ENCODE results near the gene CST4. TPM values are rescaled to one million over a fixed set of nuclear protein-coding genes. Genes with fewer than 3 reads are reported as not detected.

CST4 gene
- total and polyA plus RNA-seq, 2 donors (not counting 1 experiment from before 2014, with no cell fraction given) = not detected

DNA sequence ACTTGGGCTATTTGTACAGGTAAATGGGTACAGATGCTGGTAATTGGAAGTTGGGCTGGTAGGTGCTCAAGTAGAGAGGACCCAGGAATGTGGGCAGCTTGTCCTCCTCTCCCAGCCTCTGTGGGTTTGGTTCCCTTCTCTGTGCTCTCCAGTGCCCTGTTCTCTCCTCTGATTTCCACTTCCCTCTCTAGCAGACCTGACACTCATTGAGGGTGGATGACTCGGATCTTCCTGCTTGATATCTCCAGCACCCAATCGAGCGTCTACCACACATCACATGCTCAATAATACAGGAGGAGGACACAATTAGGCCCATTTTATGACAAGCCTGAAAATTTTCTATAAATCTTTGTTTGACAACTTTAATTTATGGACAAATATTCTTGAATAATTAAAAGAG lies 38.2 kb upstream of the CST4 start:
- CTCF ChIA-PET = no interaction called here
- no peak overlapping the region for H3K4me3 Mint-ChIP-seq
- WGBS (ENCODE audit: insufficient coverage) = 80% methylated on average over 1 of the region's 3 CpGs

DNA sequence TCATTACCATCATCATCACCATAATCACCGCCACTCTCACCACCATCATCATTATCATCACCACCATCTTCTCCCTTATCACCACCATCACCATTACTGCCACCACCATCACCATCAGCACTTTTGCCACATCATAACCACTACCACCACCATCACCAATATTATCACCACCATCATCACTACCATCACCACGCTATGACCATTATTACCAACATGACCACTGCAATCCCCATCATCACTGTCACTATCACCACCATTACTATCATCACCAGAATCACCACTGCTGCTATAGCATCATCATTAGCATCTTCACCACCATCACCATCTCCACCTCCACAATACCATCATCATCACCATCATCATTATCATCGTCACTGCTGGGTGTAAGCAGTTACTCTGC lies 36.3 kb upstream of the CST4 start:
- Mint-ChIP-seq H3K4me1 (no peaks in the 10 kb centered on the region), H3K27me3 (peaks cover 4% of the 10 kb centered on the region), H3K27ac (no peak overlapping the region), H3K4me3 (no peak overlapping the region), H3K9me3 (ENCODE audit: insufficient read depth) (no peaks in the 10 kb centered on the region)
- POLR2A ChIA-PET = no interaction called here
- no peaks in the 10 kb centered on the region for H3K27me3 ChIP-seq (replicated peaks in 1 of 4; ENCODE audit: control extremely low read depth in 1 of 4, control insufficient read depth in 3 of 4, insufficient read depth in 4 of 4, low read length in 3 of 4)
- intact Hi-C loops (cut with micrococcal nuclease) = loop anchor here (5.0 kb wide), 1 partner anchor 77 kb away; no protein-coding TSS in a partner anchor
- H3K36me3 ChIP-seq (replicated peaks in 1 of 2; ENCODE audit: control extremely low read depth in 1 of 2, control insufficient read depth in 1 of 2, extremely low read depth in 1 of 2, insufficient read depth in 2 of 2, low read length in 1 of 2) = no peaks in the 10 kb centered on the region
- H3K9ac ChIP-seq (ENCODE audit: low read length) = no peak overlapping the region
- no peaks in the 10 kb centered on the region for H3K79me2 ChIP-seq (ENCODE audit: control insufficient read depth, insufficient read depth, low read length)
- TF ChIP-seq, protein P1, sequence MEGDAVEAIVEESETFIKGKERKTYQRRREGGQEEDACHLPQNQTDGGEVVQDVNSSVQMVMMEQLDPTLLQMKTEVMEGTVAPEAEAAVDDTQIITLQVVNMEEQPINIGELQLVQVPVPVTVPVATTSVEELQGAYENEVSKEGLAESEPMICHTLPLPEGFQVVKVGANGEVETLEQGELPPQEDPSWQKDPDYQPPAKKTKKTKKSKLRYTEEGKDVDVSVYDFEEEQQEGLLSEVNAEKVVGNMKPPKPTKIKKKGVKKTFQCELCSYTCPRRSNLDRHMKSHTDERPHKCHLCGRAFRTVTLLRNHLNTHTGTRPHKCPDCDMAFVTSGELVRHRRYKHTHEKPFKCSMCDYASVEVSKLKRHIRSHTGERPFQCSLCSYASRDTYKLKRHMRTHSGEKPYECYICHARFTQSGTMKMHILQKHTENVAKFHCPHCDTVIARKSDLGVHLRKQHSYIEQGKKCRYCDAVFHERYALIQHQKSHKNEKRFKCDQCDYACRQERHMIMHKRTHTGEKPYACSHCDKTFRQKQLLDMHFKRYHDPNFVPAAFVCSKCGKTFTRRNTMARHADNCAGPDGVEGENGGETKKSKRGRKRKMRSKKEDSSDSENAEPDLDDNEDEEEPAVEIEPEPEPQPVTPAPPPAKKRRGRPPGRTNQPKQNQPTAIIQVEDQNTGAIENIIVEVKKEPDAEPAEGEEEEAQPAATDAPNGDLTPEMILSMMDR (IDR thresholded peaks at IDR 0.05) = no peak
- TF ChIP-seq EZH2 (IDR thresholded peaks at IDR 0.05; ENCODE audit: borderline replicate concordance, insufficient read depth, low read depth, low read length, poor library complexity, severe bottlenecking) = no peak
- H3K4me2 ChIP-seq (replicated peaks; ENCODE audit: low read depth, low read length, poor library complexity, severe bottlenecking) = no peak overlapping the region
- H3K9me3 ChIP-seq (ENCODE audit: control extremely low read depth in 1 of 3, control insufficient read depth in 2 of 3, insufficient read depth in 1 of 3, low read length in 2 of 3) = no peaks in the 10 kb centered on the region
- no peak for ATAC-seq (ENCODE audit: low read depth)
- no peak overlapping the region for H3K4me3 ChIP-seq (ENCODE audit: control extremely low read depth in 1 of 5, extremely low read depth in 1 of 5, insufficient read depth in 1 of 5, low read depth in 2 of 5, low read length in 4 of 5)
- H3K27ac ChIP-seq (ENCODE audit: low read length in 2 of 2) = no peak overlapping the region
- CTCF ChIA-PET = no interaction called here
- no peaks in the 10 kb centered on the region for H4K20me1 ChIP-seq (ENCODE audit: control insufficient read depth, insufficient read depth, low read length, poor library complexity, severe bottlenecking)
- DNase-seq = no peak
- WGBS (ENCODE audit: insufficient coverage) = 85% methylated on average over 2 of the region's 3 CpGs
- H2AFZ ChIP-seq (ENCODE audit: insufficient read depth, low read depth, low read length, poor library complexity, severe bottlenecking) = no peak overlapping the region
- H3K4me1 ChIP-seq (ENCODE audit: control insufficient read depth in 2 of 2, insufficient read depth in 2 of 2, low read length in 2 of 2) = no peaks in the 10 kb centered on the region

More for the DNA sequence above, 38.2 kb upstream of the CST4 start:
- DNase-seq (no peak), ATAC-seq (ENCODE audit: low read depth) (no peak)
- Mint-ChIP-seq H3K4me1 (no peaks in the 10 kb centered on the region), H3K27ac (no peak overlapping the region), H3K9me3 (ENCODE audit: insufficient read depth) (no peaks in the 10 kb centered on the region), H3K27me3 (peaks cover 4% of the 10 kb centered on the region)
- no peak for TF ChIP-seq EZH2 (IDR thresholded peaks at IDR 0.05; ENCODE audit: borderline replicate concordance, insufficient read depth, low read depth, low read length, poor library complexity, severe bottlenecking)
- TF ChIP-seq, protein P1 (IDR thresholded peaks at IDR 0.05) = no peak
- Histone ChIP-seq H3K27ac (ENCODE audit: low read length in 2 of 2) (no peak overlapping the region), H3K9me3 (ENCODE audit: control extremely low read depth in 1 of 3, control insufficient read depth in 2 of 3, insufficient read depth in 1 of 3, low read length in 2 of 3) (no peaks in the 10 kb centered on the region), H4K20me1 (ENCODE audit: control insufficient read depth, insufficient read depth, low read length, poor library complexity, severe bottlenecking) (no peaks in the 10 kb centered on the region), H3K4me2 (replicated peaks; ENCODE audit: low read depth, low read length, poor library complexity, severe bottlenecking) (no peak overlapping the region), H3K79me2 (ENCODE audit: control insufficient read depth, insufficient read depth, low read length) (no peaks in the 10 kb centered on the region), H2AFZ (ENCODE audit: insufficient read depth, low read depth, low read length, poor library complexity, severe bottlenecking) (no peak overlapping the region), H3K9ac (ENCODE audit: low read length) (no peak overlapping the region), H3K36me3 (replicated peaks in 1 of 2; ENCODE audit: control extremely low read depth in 1 of 2, control insufficient read depth in 1 of 2, extremely low read depth in 1 of 2, insufficient read depth in 2 of 2, low read length in 1 of 2) (no peaks in the 10 kb centered on the region), H3K27me3 (replicated peaks in 1 of 4; ENCODE audit: control extremely low read depth in 1 of 4, control insufficient read depth in 3 of 4, insufficient read depth in 4 of 4, low read length in 3 of 4) (no peaks in the 10 kb centered on the region), H3K4me3 (ENCODE audit: control extremely low read depth in 1 of 5, extremely low read depth in 1 of 5, insufficient read depth in 1 of 5, low read depth in 2 of 5, low read length in 4 of 5) (no peak overlapping the region), H3K4me1 (ENCODE audit: control insufficient read depth in 2 of 2, insufficient read depth in 2 of 2, low read length in 2 of 2) (no peaks in the 10 kb centered on the region)
- intact Hi-C loops (cut with micrococcal nuclease) = loop anchor here (5.0 kb wide), 1 partner anchor 75 kb away; no protein-coding TSS in a partner anchor
- POLR2A ChIA-PET = no interaction called here
